HL-60 (cell line): ENCODE results near the gene SRGAP3.

Source experiments
- GABPA ChIP-seq: IDR thresholded peaks from 2 replicates; pipeline ENCODE4 v1.6.1; 2012; ENCODE audit warnings: low read depth
- TF ChIP-seq, protein P1 (sequence below): IDR thresholded peaks from one replicate; pipeline ENCODE4 v1.5.1; 2011; ENCODE audit warnings: low read length, control low read depth, inconsistent platforms; ENCODE audit not compliant: insufficient read depth
- TF ChIP-seq, protein P2 (sequence below): IDR thresholded peaks from 2 replicates; pipeline ENCODE4 v1.6.1; 2012; ENCODE audit warnings: low read depth; ENCODE audit not compliant: insufficient replicate concordance

DNA sequence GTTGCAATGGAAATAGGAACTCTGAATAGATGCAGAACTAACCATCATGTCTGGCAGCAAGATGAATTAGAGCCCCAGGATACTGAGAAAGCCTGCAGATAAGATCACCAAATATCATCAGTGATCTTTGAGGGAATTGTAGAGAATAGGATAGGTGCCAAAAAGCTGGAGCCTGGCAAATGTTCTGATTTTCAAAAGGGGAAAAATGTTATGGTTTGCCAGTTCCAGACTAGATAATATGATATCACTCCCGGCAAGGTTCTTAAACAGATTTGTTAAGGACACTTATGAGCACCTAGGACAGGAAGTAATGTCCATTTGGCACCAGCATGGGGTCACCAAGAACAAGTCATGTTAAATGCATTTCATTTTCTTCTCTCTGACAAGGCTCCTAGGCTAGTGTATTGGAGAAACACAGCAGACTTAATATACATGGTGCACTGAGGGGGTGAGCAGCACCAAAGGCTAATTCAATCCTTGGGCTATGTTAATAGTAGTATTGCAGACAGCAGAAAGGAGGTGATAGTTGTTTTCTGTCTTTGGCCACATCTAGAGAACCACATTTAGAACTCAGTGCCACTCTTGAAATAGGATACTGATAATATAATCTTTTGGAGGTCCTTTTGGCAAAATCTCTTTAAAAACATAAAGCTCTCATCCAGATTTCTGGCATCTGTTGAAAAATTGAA is 4.8 kb downstream of the SRGAP3 start:
- TF ChIP-seq GABPA: no peak
- TF ChIP-seq, protein P1, sequence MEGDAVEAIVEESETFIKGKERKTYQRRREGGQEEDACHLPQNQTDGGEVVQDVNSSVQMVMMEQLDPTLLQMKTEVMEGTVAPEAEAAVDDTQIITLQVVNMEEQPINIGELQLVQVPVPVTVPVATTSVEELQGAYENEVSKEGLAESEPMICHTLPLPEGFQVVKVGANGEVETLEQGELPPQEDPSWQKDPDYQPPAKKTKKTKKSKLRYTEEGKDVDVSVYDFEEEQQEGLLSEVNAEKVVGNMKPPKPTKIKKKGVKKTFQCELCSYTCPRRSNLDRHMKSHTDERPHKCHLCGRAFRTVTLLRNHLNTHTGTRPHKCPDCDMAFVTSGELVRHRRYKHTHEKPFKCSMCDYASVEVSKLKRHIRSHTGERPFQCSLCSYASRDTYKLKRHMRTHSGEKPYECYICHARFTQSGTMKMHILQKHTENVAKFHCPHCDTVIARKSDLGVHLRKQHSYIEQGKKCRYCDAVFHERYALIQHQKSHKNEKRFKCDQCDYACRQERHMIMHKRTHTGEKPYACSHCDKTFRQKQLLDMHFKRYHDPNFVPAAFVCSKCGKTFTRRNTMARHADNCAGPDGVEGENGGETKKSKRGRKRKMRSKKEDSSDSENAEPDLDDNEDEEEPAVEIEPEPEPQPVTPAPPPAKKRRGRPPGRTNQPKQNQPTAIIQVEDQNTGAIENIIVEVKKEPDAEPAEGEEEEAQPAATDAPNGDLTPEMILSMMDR: no peak
- TF ChIP-seq, protein P2, sequence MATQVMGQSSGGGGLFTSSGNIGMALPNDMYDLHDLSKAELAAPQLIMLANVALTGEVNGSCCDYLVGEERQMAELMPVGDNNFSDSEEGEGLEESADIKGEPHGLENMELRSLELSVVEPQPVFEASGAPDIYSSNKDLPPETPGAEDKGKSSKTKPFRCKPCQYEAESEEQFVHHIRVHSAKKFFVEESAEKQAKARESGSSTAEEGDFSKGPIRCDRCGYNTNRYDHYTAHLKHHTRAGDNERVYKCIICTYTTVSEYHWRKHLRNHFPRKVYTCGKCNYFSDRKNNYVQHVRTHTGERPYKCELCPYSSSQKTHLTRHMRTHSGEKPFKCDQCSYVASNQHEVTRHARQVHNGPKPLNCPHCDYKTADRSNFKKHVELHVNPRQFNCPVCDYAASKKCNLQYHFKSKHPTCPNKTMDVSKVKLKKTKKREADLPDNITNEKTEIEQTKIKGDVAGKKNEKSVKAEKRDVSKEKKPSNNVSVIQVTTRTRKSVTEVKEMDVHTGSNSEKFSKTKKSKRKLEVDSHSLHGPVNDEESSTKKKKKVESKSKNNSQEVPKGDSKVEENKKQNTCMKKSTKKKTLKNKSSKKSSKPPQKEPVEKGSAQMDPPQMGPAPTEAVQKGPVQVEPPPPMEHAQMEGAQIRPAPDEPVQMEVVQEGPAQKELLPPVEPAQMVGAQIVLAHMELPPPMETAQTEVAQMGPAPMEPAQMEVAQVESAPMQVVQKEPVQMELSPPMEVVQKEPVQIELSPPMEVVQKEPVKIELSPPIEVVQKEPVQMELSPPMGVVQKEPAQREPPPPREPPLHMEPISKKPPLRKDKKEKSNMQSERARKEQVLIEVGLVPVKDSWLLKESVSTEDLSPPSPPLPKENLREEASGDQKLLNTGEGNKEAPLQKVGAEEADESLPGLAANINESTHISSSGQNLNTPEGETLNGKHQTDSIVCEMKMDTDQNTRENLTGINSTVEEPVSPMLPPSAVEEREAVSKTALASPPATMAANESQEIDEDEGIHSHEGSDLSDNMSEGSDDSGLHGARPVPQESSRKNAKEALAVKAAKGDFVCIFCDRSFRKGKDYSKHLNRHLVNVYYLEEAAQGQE: no peak
